ENCODE measurements around the gene RENBP. TPM values are rescaled to one million over a fixed set of nuclear protein-coding genes. Genes with fewer than 3 reads are reported as not detected.

The RENBP gene
- total RNA-seq (2013), result 55.4 TPM
- polyA plus RNA-seq (100 to 1,000 TPM in 1 of 3 donors, 1 to 10 TPM in 2; 2.7 to 125 (median 3.8) TPM), polyA minus RNA-seq (53.2 and 58.4 TPM in 2 replicates), total RNA-seq (4.1 to 41.3 (median 18.5) reads per million in 11 experiments)

- peak; percentile 60 to 67 (median 66) for DNase-seq
- peaks cover 62% of the 10 kb centered on the region for H4K20me1 ChIP-seq (ENCODE audit: insufficient read depth, low read length)
- peak within 1 kb of the TSS; percentile 79 to 93 for H3K4me3 Mint-ChIP-seq
- peaks cover 45 to 63% of the 10 kb centered on the region in 2 donors for H3K4me1 ChIP-seq (ENCODE audit: control insufficient read depth in 1 of 2, insufficient read depth in 2 of 2, low read length in 2 of 2)
- H3K36me3 Mint-ChIP-seq, result peaks cover 10 to 29% of the 10 kb centered on the region in 2 donors
- 4% methylated on average over 16 of the region's 31 CpGs for WGBS (ENCODE audit: insufficient coverage)
- H3K4me3 ChIP-seq (replicated peaks in 1 of 3; ENCODE audit: low read depth in 2 of 3, low read length in 3 of 3), result peak within 1 kb of the TSS; percentile 39 to 80 (median 80)
- TF ChIP-seq, protein P1, sequence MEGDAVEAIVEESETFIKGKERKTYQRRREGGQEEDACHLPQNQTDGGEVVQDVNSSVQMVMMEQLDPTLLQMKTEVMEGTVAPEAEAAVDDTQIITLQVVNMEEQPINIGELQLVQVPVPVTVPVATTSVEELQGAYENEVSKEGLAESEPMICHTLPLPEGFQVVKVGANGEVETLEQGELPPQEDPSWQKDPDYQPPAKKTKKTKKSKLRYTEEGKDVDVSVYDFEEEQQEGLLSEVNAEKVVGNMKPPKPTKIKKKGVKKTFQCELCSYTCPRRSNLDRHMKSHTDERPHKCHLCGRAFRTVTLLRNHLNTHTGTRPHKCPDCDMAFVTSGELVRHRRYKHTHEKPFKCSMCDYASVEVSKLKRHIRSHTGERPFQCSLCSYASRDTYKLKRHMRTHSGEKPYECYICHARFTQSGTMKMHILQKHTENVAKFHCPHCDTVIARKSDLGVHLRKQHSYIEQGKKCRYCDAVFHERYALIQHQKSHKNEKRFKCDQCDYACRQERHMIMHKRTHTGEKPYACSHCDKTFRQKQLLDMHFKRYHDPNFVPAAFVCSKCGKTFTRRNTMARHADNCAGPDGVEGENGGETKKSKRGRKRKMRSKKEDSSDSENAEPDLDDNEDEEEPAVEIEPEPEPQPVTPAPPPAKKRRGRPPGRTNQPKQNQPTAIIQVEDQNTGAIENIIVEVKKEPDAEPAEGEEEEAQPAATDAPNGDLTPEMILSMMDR (IDR thresholded peaks at IDR 0.05), result no peak
- intact Hi-C loops (cut with micrococcal nuclease), result no loop called here
- H3K27me3 Mint-ChIP-seq (ENCODE audit: low read depth in 3 of 3), result peaks cover 0 to 32% (median 1%) of the 10 kb centered on the region in 3 donors
- H3K4me1 Mint-ChIP-seq, result peaks cover 42% of the 10 kb centered on the region
- no peaks in the 10 kb centered on the region for H3K9me3 ChIP-seq (replicated peaks in 1 of 2; ENCODE audit: control insufficient read depth in 1 of 2, insufficient read depth in 1 of 2, low read length in 2 of 2)
- no peaks in the 10 kb centered on the region for H3K27me3 ChIP-seq (ENCODE audit: control insufficient read depth in 2 of 2, insufficient read depth in 2 of 2, low read length in 2 of 2)
- H3K9ac ChIP-seq (ENCODE audit: insufficient read depth, low read length, poor library complexity, severe bottlenecking), result peak within 1 kb of the TSS; percentile 77
- H3K27ac Mint-ChIP-seq, result peak within 1 kb of the TSS; percentile 76 to 96 (median 92)
- peaks cover 0 to 12% (median 0%) of the 10 kb centered on the region in 7 donors for H3K9me3 Mint-ChIP-seq
- H2AFZ ChIP-seq (ENCODE audit: insufficient read depth, low read depth, low read length, poor library complexity, severe bottlenecking), result peak within 1 kb of the TSS; percentile 61
- peak within 1 kb of the TSS; percentile 78 for H3K4me2 ChIP-seq (replicated peaks; ENCODE audit: extremely low read depth, low read length, poor library complexity, severe bottlenecking)
- peak within 1 kb of the TSS; percentile 72 to 90 for H3K27ac ChIP-seq (ENCODE audit: low read depth in 1 of 2, low read length in 2 of 2)
- H3K79me2 ChIP-seq (ENCODE audit: insufficient read depth, low read length), result peaks cover 28% of the 10 kb centered on the region
- H3K36me3 ChIP-seq (replicated peaks in 1 of 2; ENCODE audit: control insufficient read depth in 1 of 2, insufficient read depth in 2 of 2, low read length in 2 of 2), result peaks cover 19 to 20% of the 10 kb centered on the region in 2 donors
Measured at GRCh38 chrX:153944140-153944799, at the start of gene RENBP. Gene RENBP (minus strand): TSS chrX:153944643. CDS start chrX:153944610, 33 bp downstream.

- TF ChIP-seq, protein P1 (IDR thresholded peaks at IDR 0.05), result no peak
- Mint-ChIP-seq H3K9me3 (peaks cover 0 to 14% (median 4%) of the 10 kb centered on the region in 7 donors), H3K4me3 (no peak overlapping the region), H3K27me3 (ENCODE audit: low read depth in 3 of 3) (peaks cover 0 to 65% (median 0%) of the 10 kb centered on the region in 3 donors), H3K27ac (no peak overlapping the region), H3K4me1 (peaks cover 8% of the 10 kb centered on the region), H3K36me3 (no peaks in the 10 kb centered on the region)
- Histone ChIP-seq H3K27me3 (ENCODE audit: control insufficient read depth in 2 of 2, insufficient read depth in 2 of 2, low read length in 2 of 2) (peaks cover 0 to 13% of the 10 kb centered on the region in 2 donors), H3K4me3 (replicated peaks in 1 of 3; ENCODE audit: low read depth in 2 of 3, low read length in 3 of 3) (no peak overlapping the region), H3K79me2 (ENCODE audit: insufficient read depth, low read length) (no peaks in the 10 kb centered on the region), H3K4me2 (replicated peaks; ENCODE audit: extremely low read depth, low read length, poor library complexity, severe bottlenecking) (no peak overlapping the region), H3K36me3 (replicated peaks in 1 of 2; ENCODE audit: control insufficient read depth in 1 of 2, insufficient read depth in 2 of 2, low read length in 2 of 2) (no peaks in the 10 kb centered on the region), H3K27ac (ENCODE audit: low read depth in 1 of 2, low read length in 2 of 2) (no peak overlapping the region), H3K4me1 (ENCODE audit: control insufficient read depth in 1 of 2, insufficient read depth in 2 of 2, low read length in 2 of 2) (peaks cover 12 to 13% of the 10 kb centered on the region in 2 donors), H4K20me1 (ENCODE audit: insufficient read depth, low read length) (no peaks in the 10 kb centered on the region), H3K9me3 (replicated peaks in 1 of 2; ENCODE audit: control insufficient read depth in 1 of 2, insufficient read depth in 1 of 2, low read length in 2 of 2) (peaks cover 0 to 6% of the 10 kb centered on the region in 2 donors), H3K9ac (ENCODE audit: insufficient read depth, low read length, poor library complexity, severe bottlenecking) (no peak overlapping the region), H2AFZ (ENCODE audit: insufficient read depth, low read depth, low read length, poor library complexity, severe bottlenecking) (no peak overlapping the region)
- intact Hi-C loops (cut with micrococcal nuclease), result no loop called here
- DNase-seq, result no peak
- WGBS (ENCODE audit: insufficient coverage), result 100% methylated on average over 1 of the region's 10 CpGs
Measured at GRCh38 chrX:153993978-153994377, 49.5 kb upstream of the RENBP start.

Measured in CD14-positive monocyte (primary cell).